GM19372 (cell line): ENCODE data around the gene GLI2.

Source experiments
- ATAC-seq: cut with Tn5 transposase; IDR thresholded peaks from one replicate; pipeline ENCODE4 v1.9.1; 2021; ENCODE audit warnings: mild to moderate bottlenecking, low read depth, moderate library complexity; ENCODE audit not compliant: unreplicated experiment

The GLI2 gene

GRCh38 chr2:120783969-120784372 lies 48.3 kb downstream of the GLI2 start:
- no peak for ATAC-seq
